GM12873 (cell line): ENCODE results near the gene NTSR1.

Experiments used
- CTCF ChIP-seq: IDR thresholded peaks from 2 replicates; pipeline ENCODE4 v1.5.1; 2012; ENCODE audit warnings: low read depth, mild to moderate bottlenecking, moderate library complexity, low read length, control low read depth; ENCODE audit not compliant: insufficient read depth; ENCODE audit errors: missing control alignments

Gene NTSR1

GRCh38 chr20:62695448-62696414 lies 12.9 kb upstream of the NTSR1 start:
- TF ChIP-seq CTCF = no peak

GRCh38 chr20:62696434-62696957 lies 12.1 kb upstream of the NTSR1 start:
- TF ChIP-seq CTCF = no peak

GRCh38 chr20:62696989-62697388 lies 11.6 kb upstream of the NTSR1 start:
- no peak for TF ChIP-seq CTCF

- no peak for TF ChIP-seq CTCF
These were observed 11.1 kb upstream of the NTSR1 start for GRCh38 chr20:62697468-62697912.

GRCh38 chr20:62698231-62698630 lies 10.4 kb upstream of the NTSR1 start:
- TF ChIP-seq CTCF = no peak

GRCh38 chr20:62699296-62699695 lies 9.3 kb upstream of the NTSR1 start:
- no peak for TF ChIP-seq CTCF

GRCh38 chr20:62699741-62700140 lies 8.9 kb upstream of the NTSR1 start:
- no peak for TF ChIP-seq CTCF
